ENCODE measurements around the gene SLC26A2. TPM values are rescaled to one million over a fixed set of nuclear protein-coding genes. Genes with fewer than 3 reads are reported as not detected.

The SLC26A2 gene
- polyA plus RNA-seq (2011; rRNA removed): 3.3 and 7.6 TPM in 2 replicates
- polyA minus RNA-seq (2011; rRNA and poly(A)+ RNA removed): 9.5 and 11.5 TPM in 2 replicates

- peak within 1 kb of the TSS; percentile 78 for H3K4me3 ChIP-seq (ENCODE audit: low read depth, low read length)
- H3K36me3 ChIP-seq (ENCODE audit: control insufficient read depth, insufficient read depth, low read length): no peaks in the 10 kb centered on the region
- TF ChIP-seq CTCF (IDR thresholded peaks at IDR 0.05; ENCODE audit: insufficient read depth, low read depth, low read length): 0 out of 2 replicates have a peak, but pooled peaks have one; percentile 10
- H3K27me3 ChIP-seq (ENCODE audit: control insufficient read depth, insufficient read depth, low read length): no peaks in the 10 kb centered on the region
- ChIA-PET CTCF (interaction anchor here (0.6 to 11.1 kb wide), 11 partner anchors 11 to 125 kb away, joined by 3 to 269 read pairs (median 7); partner anchors contain the start of gene PDE6A), POLR2A (interaction anchor here (0.7 kb wide), 1 partner anchor 11 kb away, joined by 3 read pairs; no protein-coding TSS in a partner anchor)
- DNase-seq (ENCODE audit: low read depth): peak; percentile 86
Measured at GRCh38 chr5:149960272-149961185, at the start of gene SLC26A2. SLC26A2 (plus strand) TSS chr5:149960758; CDS start chr5:149977653, 16,895 bp downstream.

GRCh38 chr5:149911031-149911430 is 49.5 kb upstream of the SLC26A2 start:
- H3K36me3 ChIP-seq (ENCODE audit: control insufficient read depth, insufficient read depth, low read length): no peaks in the 10 kb centered on the region
- DNase-seq (ENCODE audit: low read depth): no peak
- CTCF ChIA-PET: interaction anchor here (0.9 kb wide), 2 partner anchors 9 to 17 kb away, joined by 4 read pairs; no protein-coding TSS in a partner anchor
- H3K4me3 ChIP-seq (ENCODE audit: low read depth, low read length): no peak overlapping the region
- H3K27me3 ChIP-seq (ENCODE audit: control insufficient read depth, insufficient read depth, low read length): peaks cover 2% of the 10 kb centered on the region
- POLR2A ChIA-PET: no interaction called here
- no peak for TF ChIP-seq CTCF (IDR thresholded peaks at IDR 0.05; ENCODE audit: insufficient read depth, low read depth, low read length)

- H3K4me3 ChIP-seq (ENCODE audit: low read depth, low read length): no peak overlapping the region
- no peak for TF ChIP-seq CTCF (IDR thresholded peaks at IDR 0.05; ENCODE audit: insufficient read depth, low read depth, low read length)
- peaks cover 2% of the 10 kb centered on the region for H3K27me3 ChIP-seq (ENCODE audit: control insufficient read depth, insufficient read depth, low read length)
- POLR2A ChIA-PET: no interaction called here
- DNase-seq (ENCODE audit: low read depth): no peak
- no peaks in the 10 kb centered on the region for H3K36me3 ChIP-seq (ENCODE audit: control insufficient read depth, insufficient read depth, low read length)
- CTCF ChIA-PET: interaction anchor here (1.0 kb wide), 1 partner anchor 10 kb away, joined by 3 read pairs; no protein-coding TSS in a partner anchor
Measured at GRCh38 chr5:149912226-149912871, 48.2 kb upstream of the SLC26A2 start.

DNA sequence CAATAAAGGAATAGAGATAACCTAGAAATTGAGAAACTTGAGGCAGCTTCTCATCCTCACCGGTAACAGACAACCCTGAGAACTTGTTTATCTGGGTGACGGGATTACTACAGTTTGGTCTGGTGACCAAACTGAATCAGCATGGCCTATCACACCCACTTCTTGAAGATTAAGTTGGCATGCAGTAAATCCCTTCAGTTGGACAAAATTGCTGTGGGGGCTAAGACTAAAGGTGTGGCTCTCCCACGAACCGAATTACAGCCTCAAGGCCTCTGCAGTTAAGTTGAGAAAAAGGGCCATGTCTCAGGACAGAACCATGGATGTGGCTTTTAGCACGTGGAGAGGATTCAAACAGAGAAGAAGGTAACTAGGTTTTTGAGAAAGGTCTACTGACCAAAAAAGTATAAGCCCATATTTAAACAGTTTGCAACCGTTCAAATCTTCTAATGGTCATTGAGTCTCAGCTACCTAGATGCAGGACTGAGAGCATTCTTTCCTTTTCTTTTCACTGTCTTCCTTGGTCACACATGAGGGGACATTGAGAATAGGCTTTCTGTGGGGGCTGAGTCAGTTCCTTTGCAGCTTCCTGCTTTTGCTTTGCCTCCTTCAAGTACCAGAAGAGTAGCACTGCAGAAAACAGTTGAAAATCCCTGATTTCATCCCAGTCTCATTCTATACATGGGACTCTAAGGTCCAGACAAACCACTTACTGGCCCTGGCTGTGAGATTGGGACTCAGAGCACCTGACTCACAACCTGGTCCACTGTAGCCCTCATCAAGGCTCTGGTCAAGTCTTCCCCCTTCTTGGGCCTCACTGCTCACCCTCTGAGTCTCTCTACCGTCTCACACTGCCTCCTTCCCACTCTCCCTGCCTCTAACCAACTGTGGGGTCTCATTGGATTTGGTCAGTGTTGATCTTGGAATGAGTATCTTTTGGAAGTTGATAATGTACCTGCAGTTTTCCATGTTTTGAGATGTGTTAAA is 46.8 kb upstream of the SLC26A2 start:
- Histone ChIP-seq H3K4me3 (ENCODE audit: low read depth, low read length) (no peak overlapping the region), H3K36me3 (ENCODE audit: control insufficient read depth, insufficient read depth, low read length) (no peaks in the 10 kb centered on the region), H3K27me3 (ENCODE audit: control insufficient read depth, insufficient read depth, low read length) (peaks cover 2% of the 10 kb centered on the region; the same call in 1 of the 2 replicates)
- POLR2A ChIA-PET: no interaction called here
- CTCF ChIA-PET: interaction anchor here (1.4 kb wide), 1 partner anchor 60 kb away, joined by 3 read pairs; no protein-coding TSS in a partner anchor
- no peak for DNase-seq (ENCODE audit: low read depth)
- TF ChIP-seq CTCF (IDR thresholded peaks at IDR 0.05; ENCODE audit: insufficient read depth, low read depth, low read length): no peak
